GM10266 (cell line): ENCODE results near the gene KCNQ1.

Experiments used
- DNase-seq: peaks from one replicate; pipeline ENCODE4 v3.0.0; 2012; ENCODE audit errors: extremely low spot score
- CTCF ChIP-seq: IDR thresholded peaks from 2 replicates; pipeline ENCODE4 v1.5.1; 2012; ENCODE audit warnings: mild to moderate bottlenecking, low read depth; ENCODE audit not compliant: control insufficient read depth, insufficient read depth; ENCODE audit errors: missing control alignments

KCNQ1 gene

GRCh38 chr11:2839395-2839943 lies 394.7 kb downstream of the KCNQ1 start:
- DNase-seq, result no peak

DNA sequence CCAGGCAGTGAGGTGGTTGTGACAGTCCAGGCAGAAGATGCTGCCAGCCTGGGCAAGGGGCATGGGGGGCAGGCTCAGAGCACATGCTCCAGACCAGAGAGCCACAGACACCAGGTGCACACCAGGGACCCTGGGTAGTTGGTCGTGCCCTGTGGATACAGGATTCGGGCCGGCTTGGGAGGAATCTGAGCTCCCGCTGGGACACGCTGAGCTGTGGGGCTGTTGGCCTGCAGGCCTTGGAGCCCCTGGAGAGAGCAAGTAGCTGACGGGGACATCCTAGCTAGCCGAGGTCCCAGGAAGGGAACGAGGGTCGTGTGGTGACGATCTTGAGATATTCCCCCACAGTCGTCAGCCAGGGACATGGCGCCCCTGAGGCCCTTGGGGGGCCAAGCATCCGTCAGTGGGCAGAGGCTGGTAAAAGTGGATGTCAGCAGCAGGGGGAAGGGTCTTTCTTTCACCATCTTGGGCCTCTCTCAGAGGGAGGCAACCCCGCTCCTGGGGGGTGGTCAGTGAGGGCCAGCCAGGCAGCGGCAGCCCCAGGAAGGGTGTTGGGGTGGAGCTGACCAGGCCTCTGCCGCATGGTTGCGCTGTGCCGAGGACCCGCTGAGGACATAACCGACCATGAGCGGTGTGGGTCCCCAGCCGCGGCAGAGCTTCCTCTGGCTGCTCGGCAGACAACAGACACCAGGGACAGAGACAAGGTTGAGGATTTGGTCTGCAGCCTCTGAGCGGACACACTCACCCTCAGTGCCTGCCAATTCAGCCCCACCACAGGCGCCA lies 396.8 kb downstream of the KCNQ1 start:
- TF ChIP-seq CTCF, result no peak
- no peak for DNase-seq

More at GRCh38 chr11:2839395-2839943, 394.7 kb downstream of the KCNQ1 start:
- TF ChIP-seq CTCF, result no peak

GRCh38 chr11:2842876-2843275 lies 398.1 kb downstream of the KCNQ1 start:
- TF ChIP-seq CTCF, result no peak
- no peak for DNase-seq

GRCh38 chr11:2843551-2843950 lies 398.7 kb downstream of the KCNQ1 start:
- no peak for DNase-seq
- TF ChIP-seq CTCF, result no peak

- no peak for DNase-seq
Observed at GRCh38 chr11:2844116-2844842, 399.5 kb downstream of the KCNQ1 start.

GRCh38 chr11:2844996-2845395 lies 400.2 kb downstream of the KCNQ1 start:
- no peak for DNase-seq
- TF ChIP-seq CTCF, result no peak

More at GRCh38 chr11:2844116-2844842, 399.5 kb downstream of the KCNQ1 start:
- TF ChIP-seq CTCF, result no peak
